Osteocyte (in vitro differentiated cells): ENCODE data around the gene ARID3A. TPM values are rescaled to one million over a fixed set of nuclear protein-coding genes. Genes with fewer than 3 reads are reported as not detected.
A peak's percentile ranks its signal among the peaks of the same experiment; 100 is the strongest.

ENCODE experiments used
- DNase-seq: peaks from one replicate; pipeline ENCODE4 v3.0.0; 2021; ENCODE audit warnings: mixed read lengths; ENCODE audit not compliant: unreplicated experiment; ENCODE audit errors: extremely low spot score
- H3K27ac Mint-ChIP-seq: one replicate; pipeline ENCODE4 v1.8.0; 2021; ENCODE audit warnings: mild to moderate bottlenecking, mixed read lengths; ENCODE audit not compliant: unreplicated experiment
- H3K27me3 Mint-ChIP-seq: one replicate; pipeline ENCODE4 v1.8.0; 2021; ENCODE audit warnings: mixed read lengths; ENCODE audit not compliant: unreplicated experiment
- H3K36me3 Mint-ChIP-seq: one replicate; pipeline ENCODE4 v1.8.0; 2021; ENCODE audit warnings: mixed read lengths; ENCODE audit not compliant: unreplicated experiment
- H3K4me1 Mint-ChIP-seq: one replicate; pipeline ENCODE4 v1.8.0; 2021; ENCODE audit warnings: mixed read lengths; ENCODE audit not compliant: unreplicated experiment
- H3K4me3 Mint-ChIP-seq: one replicate; pipeline ENCODE4 v1.8.0; 2021; ENCODE audit warnings: mild to moderate bottlenecking, moderate library complexity, mixed read lengths; ENCODE audit not compliant: unreplicated experiment
- H3K9me3 Mint-ChIP-seq: one replicate; pipeline ENCODE4 v1.8.0; 2021; ENCODE audit warnings: mixed read lengths; ENCODE audit not compliant: unreplicated experiment
- total RNA-seq: library from RNA; stranded (reverse); gene quantifications from 2 replicates; pipeline ENCODE4 v1.2.1, GENCODE V29; 2021
- TF ChIP-seq, protein P1 (sequence below): fragments of 200-600 bp; sonication (generic); IDR thresholded peaks from 2 replicates; pipeline ENCODE4 v1.5.0; 2021; ENCODE audit warnings: antibody characterized with exemption, mild to moderate bottlenecking, moderate library complexity

Gene ARID3A
- total RNA-seq, 1 donor from 2014 or later = 16.8 TPM

DNA sequence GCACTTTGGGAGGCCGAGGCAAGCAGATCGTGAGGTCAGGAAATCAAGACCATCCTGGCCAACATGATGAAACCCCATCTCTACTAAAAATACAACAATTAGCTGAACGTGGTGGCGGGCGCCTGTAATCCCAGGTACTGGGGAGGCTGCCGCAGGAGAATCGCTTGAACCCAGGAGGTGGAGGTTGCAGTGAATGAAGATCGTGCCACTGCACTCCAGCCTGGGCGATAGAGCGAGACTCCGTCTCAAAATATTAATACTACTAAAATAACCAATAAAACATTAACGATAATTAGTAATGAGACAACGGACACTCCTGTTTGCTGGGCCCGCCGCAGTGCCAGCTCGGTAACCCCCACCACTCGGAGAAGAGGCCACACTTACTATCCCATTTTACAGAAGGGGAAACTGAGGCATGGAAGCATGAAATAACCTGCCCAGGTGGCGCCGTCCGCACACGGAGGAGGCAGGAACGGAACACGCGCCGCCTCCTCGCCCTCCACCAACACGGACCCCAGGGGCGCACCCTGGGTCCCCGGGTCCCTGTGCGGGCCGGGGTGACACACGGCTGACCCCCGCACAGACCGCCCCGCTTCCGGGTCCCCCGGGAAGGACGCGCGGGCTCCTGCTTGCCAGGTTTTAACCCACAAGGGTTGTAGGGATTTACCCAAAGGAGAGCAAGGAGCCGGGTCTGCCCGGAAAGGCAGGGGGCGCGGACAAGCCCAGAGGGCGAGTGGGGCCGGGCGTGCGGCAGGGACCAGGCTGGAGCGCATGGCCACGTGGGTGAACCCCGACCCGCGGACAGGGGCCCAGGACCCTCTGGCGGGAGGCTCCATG lies 14.4 kb upstream of the ARID3A start:
- TF ChIP-seq, protein P1, sequence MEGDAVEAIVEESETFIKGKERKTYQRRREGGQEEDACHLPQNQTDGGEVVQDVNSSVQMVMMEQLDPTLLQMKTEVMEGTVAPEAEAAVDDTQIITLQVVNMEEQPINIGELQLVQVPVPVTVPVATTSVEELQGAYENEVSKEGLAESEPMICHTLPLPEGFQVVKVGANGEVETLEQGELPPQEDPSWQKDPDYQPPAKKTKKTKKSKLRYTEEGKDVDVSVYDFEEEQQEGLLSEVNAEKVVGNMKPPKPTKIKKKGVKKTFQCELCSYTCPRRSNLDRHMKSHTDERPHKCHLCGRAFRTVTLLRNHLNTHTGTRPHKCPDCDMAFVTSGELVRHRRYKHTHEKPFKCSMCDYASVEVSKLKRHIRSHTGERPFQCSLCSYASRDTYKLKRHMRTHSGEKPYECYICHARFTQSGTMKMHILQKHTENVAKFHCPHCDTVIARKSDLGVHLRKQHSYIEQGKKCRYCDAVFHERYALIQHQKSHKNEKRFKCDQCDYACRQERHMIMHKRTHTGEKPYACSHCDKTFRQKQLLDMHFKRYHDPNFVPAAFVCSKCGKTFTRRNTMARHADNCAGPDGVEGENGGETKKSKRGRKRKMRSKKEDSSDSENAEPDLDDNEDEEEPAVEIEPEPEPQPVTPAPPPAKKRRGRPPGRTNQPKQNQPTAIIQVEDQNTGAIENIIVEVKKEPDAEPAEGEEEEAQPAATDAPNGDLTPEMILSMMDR = no peak
- H3K36me3 Mint-ChIP-seq = no peaks in the 10 kb centered on the region
- H3K4me3 Mint-ChIP-seq = peak overlapping the region; percentile 60
- H3K27me3 Mint-ChIP-seq = no peaks in the 10 kb centered on the region
- no peak for DNase-seq
- H3K9me3 Mint-ChIP-seq = no peaks in the 10 kb centered on the region
- peaks cover 10% of the 10 kb centered on the region for H3K4me1 Mint-ChIP-seq
- H3K27ac Mint-ChIP-seq = peak overlapping the region; percentile 41

DNA sequence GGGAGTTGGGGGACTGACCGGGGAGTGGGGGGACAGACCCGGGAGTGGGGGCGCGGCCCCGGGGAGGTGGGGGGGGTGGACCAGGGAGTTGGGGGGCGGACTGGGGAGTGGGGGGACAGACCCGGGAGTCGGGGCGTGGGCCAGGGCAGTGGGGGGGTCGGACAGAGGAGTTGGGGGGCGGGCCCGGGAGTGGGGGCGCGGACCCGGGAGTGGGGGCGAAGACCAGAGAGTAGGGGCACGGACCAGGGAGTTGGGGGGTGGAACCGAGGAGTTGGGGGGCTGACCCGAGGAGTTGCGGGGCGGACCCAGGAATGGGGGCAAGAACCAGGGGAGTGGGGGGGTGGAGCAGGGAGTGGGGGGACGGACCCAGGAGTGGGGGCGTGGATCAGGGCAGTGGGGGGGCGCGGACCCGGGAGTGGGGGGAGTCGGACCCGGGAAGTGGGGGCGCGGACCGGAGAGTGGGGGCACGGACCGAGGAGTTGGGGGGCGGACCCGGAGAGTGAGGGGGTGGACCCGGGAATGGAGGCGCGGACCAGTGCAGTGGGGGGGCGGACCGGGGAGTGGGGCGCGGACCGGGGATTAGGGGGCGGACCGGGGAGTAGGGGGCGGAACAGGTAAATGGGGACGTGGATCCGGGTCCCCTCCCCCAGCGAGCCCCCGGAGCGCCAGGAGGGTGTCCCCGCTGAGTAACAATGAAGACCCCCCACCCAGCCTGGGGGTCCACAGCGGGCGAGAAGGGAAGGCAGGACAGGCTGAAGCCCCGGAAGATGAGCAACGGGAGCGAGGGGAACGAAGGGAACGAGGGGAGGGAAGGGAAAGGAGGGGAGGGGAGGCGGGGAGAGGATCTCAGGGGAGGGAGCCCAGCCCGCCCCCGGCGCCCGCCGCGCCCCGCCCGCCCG lies 13.4 kb upstream of the ARID3A start:
- TF ChIP-seq, protein P1 = no peak
- H3K4me3 Mint-ChIP-seq = peak overlapping the region; percentile 75
- no peaks in the 10 kb centered on the region for H3K27me3 Mint-ChIP-seq
- peak overlapping the region; percentile 64 for H3K27ac Mint-ChIP-seq
- peaks cover 10% of the 10 kb centered on the region for H3K4me1 Mint-ChIP-seq
- H3K36me3 Mint-ChIP-seq = no peaks in the 10 kb centered on the region
- no peak for DNase-seq
- H3K9me3 Mint-ChIP-seq = no peaks in the 10 kb centered on the region

DNA sequence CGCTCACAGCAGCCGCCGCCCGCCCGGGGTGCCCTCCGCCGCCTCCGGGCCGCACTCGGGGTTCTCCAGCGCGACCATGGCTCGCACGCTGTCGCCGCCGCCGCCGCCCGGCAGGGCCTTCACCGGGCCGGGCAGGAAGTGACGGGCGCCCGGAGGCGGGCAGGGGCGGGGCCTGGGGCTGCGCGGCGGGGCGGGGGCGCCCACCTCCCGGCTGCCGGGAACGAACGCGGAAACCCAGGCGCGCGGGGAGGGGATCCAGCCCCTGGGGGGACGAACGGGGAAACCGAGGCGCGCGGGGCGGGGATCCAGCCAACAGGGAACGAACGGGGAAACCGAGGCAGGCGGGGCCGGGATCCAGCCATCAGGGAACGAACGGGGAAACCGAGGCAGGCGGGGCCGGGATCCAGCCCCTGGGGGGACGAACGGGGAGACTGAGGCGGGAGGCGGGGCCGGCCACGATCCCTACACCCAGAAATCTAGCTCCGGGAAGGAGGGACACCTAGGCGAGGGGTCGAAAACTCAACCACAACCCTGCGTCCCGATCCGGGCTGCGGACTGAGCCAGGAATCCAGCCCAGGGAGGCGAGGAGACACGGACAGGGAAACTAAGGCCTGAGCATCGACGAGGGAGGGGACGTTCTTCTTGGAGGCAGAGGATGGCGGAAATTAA lies 12.6 kb upstream of the ARID3A start, which contains the start of gene R3HDM4:
TSS of gene R3HDM4 (minus strand) at position 140 of the 669 bp plus-strand sequence. CDS start at position 78, 62 bp downstream.
- peak; percentile 92 for DNase-seq
- TF ChIP-seq, protein P1 = no peak
- Mint-ChIP-seq H3K27ac (peak within 1 kb of the TSS; percentile 79), H3K27me3 (peaks cover 2% of the 10 kb centered on the region), H3K36me3 (no peaks in the 10 kb centered on the region), H3K9me3 (no peaks in the 10 kb centered on the region), H3K4me1 (peaks cover 12% of the 10 kb centered on the region), H3K4me3 (peak within 1 kb of the TSS; percentile 75)

DNA sequence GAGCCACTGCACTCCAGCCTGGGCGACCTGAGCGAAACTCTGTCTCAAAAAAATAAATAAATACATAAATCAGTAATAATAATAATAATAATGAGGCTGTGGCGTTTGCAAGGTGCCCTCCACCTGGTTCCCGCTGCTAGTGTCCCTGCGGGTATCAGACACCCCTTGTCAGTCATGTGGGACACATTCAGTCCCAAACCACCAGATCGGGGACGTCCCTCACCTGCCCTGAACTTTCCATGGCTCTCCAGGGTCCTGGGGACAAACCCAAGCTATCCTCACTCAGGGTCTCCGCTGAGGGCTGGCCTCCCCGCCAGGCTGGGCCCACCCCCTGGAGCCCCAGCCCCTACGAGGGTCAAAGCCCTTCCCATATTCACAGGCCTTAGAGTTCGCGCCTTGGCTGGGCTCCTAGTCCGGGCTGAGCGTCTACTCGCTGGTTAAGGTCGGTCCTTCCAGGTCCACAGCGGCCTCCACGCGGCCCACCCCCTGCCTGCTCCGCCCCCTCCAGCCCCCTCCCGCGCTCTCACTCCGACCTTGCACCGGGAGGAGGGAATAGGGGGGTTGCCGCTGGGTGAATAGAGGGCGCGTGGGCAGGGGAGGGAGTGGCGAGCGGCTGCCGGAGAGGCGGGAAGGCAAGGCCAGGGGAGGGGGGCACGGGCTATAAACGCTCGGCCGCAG lies 9.1 kb upstream of the ARID3A start:
- no peaks in the 10 kb centered on the region for H3K9me3 Mint-ChIP-seq
- H3K27ac Mint-ChIP-seq = no peak overlapping the region
- no peak for DNase-seq
- H3K4me1 Mint-ChIP-seq = peaks cover 11% of the 10 kb centered on the region
- TF ChIP-seq, protein P1 = no peak
- H3K4me3 Mint-ChIP-seq = no peak overlapping the region
- H3K27me3 Mint-ChIP-seq = peaks cover 10% of the 10 kb centered on the region
- no peaks in the 10 kb centered on the region for H3K36me3 Mint-ChIP-seq
